A673 (cell line): ENCODE measurements around the gene CDC42EP2. TPM values are rescaled to one million over a fixed set of nuclear protein-coding genes. Genes with fewer than 3 reads are reported as not detected.
"Not testable (repeated sequence)": the region's sequence is repeated elsewhere in the genome, so short reads cannot be mapped to it uniquely, and the experiment has no call there.

Experiments
- BruUV-seq: library from RNA; stranded (reverse); fragments of 400-500 nt; replicated peaks from 2 replicates; lab custom pipeline; 2021; lab: Mats Ljungman, UMichigan
- CTCF ChIA-PET: fragments of 300-600 bp; sonication (Branson Sonifier 250); formaldehyde crosslinking; loops from one replicate; lab custom pipeline; 2022; ENCODE audit warnings: antibody characterized with exemption; lab: Charles Lee
- POLR2A ChIA-PET: fragments of 300-600 bp; sonication (Branson Sonifier 250); formaldehyde crosslinking; loops from one replicate; lab custom pipeline; 2022; ENCODE audit warnings: antibody characterized with exemption; ENCODE audit not compliant: low non-redundant PET; lab: Charles Lee
- DNase-seq: peaks from one replicate; pipeline ENCODE4 v3.0.0-alpha.2; 2015; ENCODE audit warnings: low spot score
- H3K27ac ChIP-seq: fragments of 200-600 bp; sonication (generic); 2 replicates; pipeline ENCODE4 v1.5.1; 2016; ENCODE audit warnings: mixed run types, low read depth, mild to moderate bottlenecking, mixed read lengths, antibody characterized with exemption, low read length; ENCODE audit not compliant: poor library complexity, severe bottlenecking
- H3K27me3 ChIP-seq: fragments of 200-600 bp; sonication (generic); replicated peaks from 2 replicates; pipeline ENCODE4 v1.6.1; 2017; ENCODE audit warnings: mixed run types, low read depth, mild to moderate bottlenecking, mixed read lengths, antibody characterized with exemption, low read length; ENCODE audit not compliant: insufficient read depth, poor library complexity
- H3K36me3 ChIP-seq: fragments of 200-600 bp; sonication (generic); 2 replicates; pipeline ENCODE4 v1.6.1; 2016; ENCODE audit warnings: mixed run types, mild to moderate bottlenecking, mixed read lengths, antibody characterized with exemption, low read length; ENCODE audit not compliant: insufficient read depth, poor library complexity, severe bottlenecking
- H3K4me1 ChIP-seq: fragments of 200-600 bp; sonication (generic); 2 replicates; pipeline ENCODE4 v1.6.1; 2017; ENCODE audit warnings: mixed run types, mild to moderate bottlenecking, mixed read lengths, antibody characterized with exemption, low read length; ENCODE audit not compliant: insufficient read depth, poor library complexity, severe bottlenecking
- H3K4me3 ChIP-seq: fragments of 200-600 bp; sonication (generic); 2 replicates; pipeline ENCODE4 v1.5.1; 2016; ENCODE audit warnings: low read depth, mixed run types, mild to moderate bottlenecking, mixed read lengths, low read length; ENCODE audit not compliant: poor library complexity, severe bottlenecking
- H3K9me3 ChIP-seq: fragments of 200-600 bp; sonication (generic); 2 replicates; pipeline ENCODE4 v1.6.1; 2016; ENCODE audit warnings: mixed run types, low read depth, mild to moderate bottlenecking, mixed read lengths, antibody characterized with exemption, low read length; ENCODE audit not compliant: poor library complexity, severe bottlenecking
- CTCF ChIP-seq: fragments of 300-800, 200-600 bp; sonication (generic); conservative IDR thresholded peaks from 2 replicates; pipeline ENCODE4 v1.5.1; 2017; ENCODE audit warnings: low read depth, mild to moderate bottlenecking, antibody characterized with exemption, low read length, moderate library complexity, mixed read lengths
- EZH2 ChIP-seq: fragments of 200-600 bp; sonication (generic); IDR thresholded peaks from 2 replicates; pipeline ENCODE4 v1.6.1; 2017; ENCODE audit warnings: borderline replicate concordance, low read depth, mild to moderate bottlenecking, mixed read lengths, antibody characterized with exemption, low read length; ENCODE audit not compliant: poor library complexity, severe bottlenecking
- intact Hi-C: fragments of 100-400 bp; cut with micrococcal nuclease; formaldehyde crosslinking; loops from one replicate; pipeline ENCODE4 v1.10.0; 2022; ENCODE audit not compliant: unreplicated experiment
- total RNA-seq: library from RNA; stranded (reverse); gene quantifications from 2 replicates; pipeline ENCODE4 v1.2.3, GENCODE V29; 2021

CDC42EP2 gene
- total RNA-seq, 1 experiment from 2014 or later, result 4.8 TPM

DNA sequence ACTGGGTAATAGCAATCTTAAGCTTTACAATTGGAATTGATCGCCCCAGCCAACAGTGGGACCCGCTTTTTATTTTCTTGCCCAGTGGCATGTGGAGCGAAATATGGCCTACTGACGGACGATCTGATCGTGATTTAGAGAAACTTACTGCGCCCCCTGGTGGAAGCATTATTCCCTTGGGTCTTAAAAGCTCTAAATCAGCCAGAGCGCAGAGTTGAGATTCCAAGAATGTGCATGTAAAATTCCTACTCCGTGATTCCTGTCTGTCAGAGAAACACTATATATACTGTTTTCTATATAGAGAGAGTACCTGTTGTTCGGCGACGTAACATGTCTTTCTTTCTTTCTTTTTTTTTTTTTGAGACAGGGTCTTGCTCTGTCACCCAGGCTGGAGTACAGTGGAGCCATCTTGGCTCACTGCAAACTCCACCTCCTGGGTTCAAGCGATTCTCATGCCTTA lies 15.3 kb downstream of the CDC42EP2 start:
- no peaks in the 10 kb centered on the region for H3K36me3 ChIP-seq
- DNase-seq, result peak; percentile 95
- intact Hi-C loops, result loop anchor here (5.0 kb wide), 1 partner anchor 483 kb away; no protein-coding TSS in a partner anchor
- BruUV-seq, result no TSS peak
- POLR2A ChIA-PET, result interaction anchor here (1.2 kb wide), 1 partner anchor 178 kb away, joined by 11 read pairs; no protein-coding TSS in a partner anchor
- TF ChIP-seq CTCF (peak; percentile 88), EZH2 (no peak)
- peaks cover 6% of the 10 kb centered on the region for H3K4me1 ChIP-seq
- no peaks in the 10 kb centered on the region for H3K27me3 ChIP-seq
- CTCF ChIA-PET, result interaction anchor here (0.6 to 3.6 kb wide), 10 partner anchors 14 to 503 kb away, joined by 3 to 34 read pairs (median 4); partner anchors contain the start of gene CDC42EP2
- H3K27ac ChIP-seq, result peak overlapping the region; percentile 24
- no peak overlapping the region for H3K4me3 ChIP-seq
- no peaks in the 10 kb centered on the region for H3K9me3 ChIP-seq

GRCh38 chr11:65330544-65330943 lies 15.9 kb downstream of the CDC42EP2 start:
- DNase-seq, result no peak
- Histone ChIP-seq H3K27me3 (no peaks in the 10 kb centered on the region), H3K36me3 (no peaks in the 10 kb centered on the region), H3K4me3 (no peak overlapping the region), H3K4me1 (peaks cover 9% of the 10 kb centered on the region), H3K27ac (peak overlapping the region; percentile 24), H3K9me3 (no peaks in the 10 kb centered on the region)
- ChIA-PET POLR2A (interaction anchor here (0.7 kb wide), 1 partner anchor 196 kb away, joined by 6 read pairs; no protein-coding TSS in a partner anchor), CTCF (interaction anchor here (0.6 to 3.6 kb wide), 8 partner anchors 14 to 105 kb away, joined by 3 to 34 read pairs (median 6); partner anchors contain the start of gene CDC42EP2)
- intact Hi-C loops, result loop anchor here (5.0 kb wide), 1 partner anchor 483 kb away; no protein-coding TSS in a partner anchor
- no TSS peak for BruUV-seq
- TF ChIP-seq CTCF, result no peak
- no peak for TF ChIP-seq EZH2

DNA sequence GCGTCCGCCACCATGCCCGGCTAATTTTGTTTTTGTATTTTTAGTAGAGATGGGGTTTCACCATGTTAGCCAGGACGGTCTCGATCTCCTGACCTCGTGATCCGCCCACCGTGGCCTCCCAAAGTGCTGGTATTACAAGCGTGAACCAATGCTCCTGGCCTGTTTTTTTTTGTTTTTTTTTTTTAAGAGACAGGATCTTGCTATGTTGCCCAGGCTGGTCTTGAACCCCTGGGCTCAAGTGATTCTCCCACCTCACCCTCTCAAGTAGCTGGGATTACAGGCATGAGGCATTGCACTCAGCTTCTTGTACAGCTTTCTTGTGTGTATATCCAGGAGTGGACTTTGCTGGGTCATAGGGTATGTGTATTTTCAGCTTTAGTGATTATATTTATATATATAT lies 17.9 kb downstream of the CDC42EP2 start:
- H3K27me3 ChIP-seq, H3K36me3 ChIP-seq, H3K4me1 ChIP-seq, DNase-seq, BruUV-seq, H3K27ac ChIP-seq, H3K4me3 ChIP-seq, H3K9me3 ChIP-seq: not testable (repeated sequence)
- intact Hi-C loops, result loop anchor here (5.0 kb wide), 1 partner anchor 485 kb away; no protein-coding TSS in a partner anchor
- ChIA-PET CTCF (interaction anchor here (1.3 to 1.4 kb wide), 2 partner anchors 18 to 107 kb away, joined by 4 to 6 read pairs; partner anchors contain the start of gene CDC42EP2), POLR2A (interaction anchor here (0.7 kb wide), 1 partner anchor 56 kb away, joined by 5 read pairs; no protein-coding TSS in a partner anchor)
